Trophoblast cell (in vitro differentiated cells and primary cell): ENCODE measurements around the gene OXTR.

Experiments used
- DNase-seq, 2 donors: peaks; one replicate each; pipeline ENCODE4 v3.0.0-alpha.2; 2016
- H2AFZ ChIP-seq: 2 replicates; pipeline ENCODE4 v1.6.1; 2013; ENCODE audit warnings: low read length, moderate library complexity, mild to moderate bottlenecking; ENCODE audit not compliant: insufficient read depth, poor library complexity
- H2AK5ac ChIP-seq: 2 replicates; pipeline ENCODE4 v1.6.1; 2013; ENCODE audit warnings: mild to moderate bottlenecking, low read length
- H2BK120ac ChIP-seq: 2 replicates; pipeline ENCODE4 v1.6.1; 2013; ENCODE audit warnings: low read length, mild to moderate bottlenecking, moderate library complexity; ENCODE audit not compliant: insufficient read depth, poor library complexity
- H2BK12ac ChIP-seq: 2 replicates; pipeline ENCODE4 v1.6.1; 2013; ENCODE audit warnings: mild to moderate bottlenecking, low read length, moderate library complexity
- H2BK5ac ChIP-seq: 2 replicates; pipeline ENCODE4 v1.6.1; 2013; ENCODE audit warnings: low read length, low read depth, moderate library complexity, mild to moderate bottlenecking; ENCODE audit not compliant: poor library complexity
- H3K14ac ChIP-seq: 2 replicates; pipeline ENCODE4 v1.6.1; 2013; ENCODE audit warnings: mild to moderate bottlenecking, low read length
- H3K18ac ChIP-seq: 2 replicates; pipeline ENCODE4 v1.6.1; 2013; ENCODE audit warnings: mild to moderate bottlenecking, low read length
- H3K23ac ChIP-seq: 2 replicates; pipeline ENCODE4 v1.6.1; 2013; ENCODE audit warnings: low read length
- H3K27ac ChIP-seq: 2 replicates; pipeline ENCODE4 v1.5.1; 2013; ENCODE audit warnings: low read depth, mild to moderate bottlenecking, inconsistent platforms, low read length, moderate library complexity
- H3K27me3 ChIP-seq: 2 replicates; pipeline ENCODE4 v1.6.1; 2013; ENCODE audit warnings: inconsistent platforms, mild to moderate bottlenecking, low read length, moderate library complexity; ENCODE audit not compliant: insufficient read depth
- H3K36me3 ChIP-seq, 2 experiments: 1 replicate in 1 of 2; 2 replicates in 1 of 2; pipeline ENCODE4 v1.6.1; 2013; ENCODE audit warnings: low read length in 2 of 2, mild to moderate bottlenecking in 2 of 2, moderate library complexity in 1 of 2; ENCODE audit not compliant: insufficient read depth in 2 of 2, control insufficient read depth in 1 of 2
- H3K4ac ChIP-seq: 2 replicates; pipeline ENCODE4 v1.6.1; 2013; ENCODE audit warnings: low read depth, mild to moderate bottlenecking, low read length, moderate library complexity
- H3K4me1 ChIP-seq, 2 experiments: 1 replicate in 1 of 2; 2 replicates in 1 of 2; pipeline ENCODE4 v1.6.1; 2013; ENCODE audit warnings: low read length in 2 of 2, mild to moderate bottlenecking in 2 of 2, moderate library complexity in 1 of 2; ENCODE audit not compliant: insufficient read depth in 2 of 2, control insufficient read depth in 1 of 2
- H3K4me2 ChIP-seq: 2 replicates; pipeline ENCODE4 v1.6.1; 2013; ENCODE audit warnings: inconsistent platforms, mild to moderate bottlenecking, low read length, moderate library complexity
- H3K4me3 ChIP-seq: 2 replicates; pipeline ENCODE4 v1.5.1; 2013; ENCODE audit warnings: mild to moderate bottlenecking, low read depth, low read length, inconsistent platforms
- H3K79me1 ChIP-seq: one replicate; pipeline ENCODE4 v1.6.1; 2013; ENCODE audit warnings: low read length
- H3K79me2 ChIP-seq: 2 replicates; pipeline ENCODE4 v1.6.1; 2013; ENCODE audit warnings: low read length, mild to moderate bottlenecking; ENCODE audit not compliant: control insufficient read depth, insufficient read depth, poor library complexity
- H3K9ac ChIP-seq: 2 replicates; pipeline ENCODE4 v1.6.1; 2013; ENCODE audit warnings: mild to moderate bottlenecking, low read length
- H3K9me3 ChIP-seq: 2 replicates; pipeline ENCODE4 v1.6.1; 2013; ENCODE audit warnings: low read depth, mild to moderate bottlenecking, control low read depth, inconsistent platforms, low read length; ENCODE audit not compliant: insufficient read depth
- H4K12ac ChIP-seq: 2 replicates; pipeline ENCODE4 v1.6.1; 2013; ENCODE audit warnings: low read depth, mild to moderate bottlenecking, low read length, moderate library complexity
- H4K8ac ChIP-seq: 2 replicates; pipeline ENCODE4 v1.6.1; 2013; ENCODE audit warnings: low read depth, mild to moderate bottlenecking, low read length, moderate library complexity
- H4K91ac ChIP-seq: one replicate; pipeline ENCODE4 v1.6.1; 2013; ENCODE audit warnings: low read depth, mild to moderate bottlenecking, low read length, moderate library complexity
- WGBS: extraction: QIAGEN DNeasy Blood & Tissue Kit; methylation state at CpG from one replicate; pipeline ENCODE4 v1.1.7; 2013; ENCODE audit warnings: missing lambda C conversion rate; ENCODE audit not compliant: insufficient read length, insufficient coverage; ENCODE audit errors: extremely low coverage; 5-methylcytosine and 5-hydroxymethylcytosine counted together

OXTR gene

DNA sequence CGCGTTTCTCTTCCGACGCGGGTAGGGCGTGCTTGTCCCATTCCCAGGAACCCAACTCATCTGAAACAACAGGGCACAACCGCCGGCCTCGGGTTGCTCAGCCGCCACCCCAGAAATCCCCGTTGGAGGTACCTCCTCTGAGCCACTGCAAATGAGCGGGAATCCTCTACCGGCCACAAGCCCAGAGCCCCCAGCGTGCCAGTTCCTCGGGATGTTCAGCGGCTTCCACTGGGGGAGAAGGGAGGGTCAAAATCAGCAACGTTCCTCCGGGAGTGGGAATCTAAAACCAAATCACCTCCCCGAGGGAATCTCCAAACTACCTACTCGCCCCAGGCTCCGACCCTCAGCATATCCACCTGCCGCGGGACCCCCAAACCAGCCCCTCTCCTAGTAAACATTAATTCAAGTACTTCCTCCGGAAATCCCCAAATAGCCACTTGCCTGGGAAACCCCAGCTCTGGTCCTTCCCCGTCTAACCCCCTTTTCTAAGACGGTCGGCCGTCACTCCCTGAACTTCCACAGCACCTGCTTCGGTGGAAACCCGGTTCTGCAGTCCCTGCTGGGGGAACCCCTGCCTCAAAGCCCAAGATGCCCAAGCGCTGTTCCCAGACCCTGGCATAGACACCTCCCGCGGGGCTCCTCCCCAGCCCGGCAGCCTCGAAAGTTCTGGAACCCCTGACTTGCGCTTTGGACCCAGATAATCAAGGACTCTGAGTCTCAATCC is 887 bp downstream of the OXTR start:
- Histone ChIP-seq H3K9ac (no peak overlapping the region), H2BK12ac (no peak overlapping the region), H3K4ac (no peak overlapping the region), H2BK5ac (no peak overlapping the region), H3K4me3 (peak overlapping the region; percentile 60), H3K27me3 (peaks cover 22% of the 10 kb centered on the region), H4K12ac (no peak overlapping the region), H2BK120ac (no peak overlapping the region), H3K4me2 (peak overlapping the region; percentile 94), H3K27ac (no peak overlapping the region), H3K23ac (no peak overlapping the region), H2AK5ac (no peak overlapping the region), H4K91ac (no peak overlapping the region), H2AFZ (no peak overlapping the region), H3K14ac (no peak overlapping the region), H3K4me1 (peaks cover 12% of the 10 kb centered on the region in 2 experiments), H4K8ac (no peak overlapping the region), H3K18ac (no peak overlapping the region), H3K79me1 (no peaks in the 10 kb centered on the region), H3K36me3 (peaks cover 0 to 3% of the 10 kb centered on the region in 2 experiments), H3K79me2 (no peaks in the 10 kb centered on the region), H3K9me3 (peaks cover 5% of the 10 kb centered on the region)
- no peak for DNase-seq
- WGBS = no CpG with 5 or more reads among the region's 36 CpGs

DNA sequence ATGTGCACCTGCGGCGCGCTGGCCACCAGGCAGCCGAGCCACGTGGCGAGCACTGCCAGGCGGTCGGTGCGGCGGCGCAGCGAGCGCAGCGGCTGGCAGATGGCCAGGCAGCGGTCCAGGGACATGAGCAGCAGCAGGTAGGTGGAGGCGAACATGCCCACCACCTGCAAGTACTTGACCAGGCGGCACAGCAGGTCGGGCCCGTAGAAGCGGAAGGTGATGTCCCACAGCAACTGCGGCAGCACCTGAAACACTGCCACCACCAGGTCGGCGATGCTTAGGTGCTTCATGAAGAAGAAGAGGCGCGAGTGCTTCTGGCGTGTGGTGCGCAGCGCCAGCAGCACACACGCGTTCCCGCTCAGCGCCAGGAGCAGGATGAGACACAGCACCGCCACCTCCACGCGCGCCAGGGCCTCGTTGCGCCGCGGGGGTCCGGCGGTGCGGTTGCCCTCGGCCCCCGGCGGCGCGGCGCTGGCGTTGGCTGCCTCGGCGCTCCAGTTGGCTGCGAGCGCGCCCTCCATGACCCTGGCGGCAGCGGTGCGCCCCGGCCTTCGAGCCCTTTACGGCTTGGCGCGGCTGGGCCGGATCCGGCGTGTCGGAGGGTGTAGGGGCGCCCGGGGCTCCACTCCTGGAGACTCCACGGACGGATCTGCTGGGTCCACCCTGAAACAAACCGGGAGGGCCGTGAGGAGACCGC is 1.6 kb downstream of the OXTR start:
- H4K12ac ChIP-seq = no peak overlapping the region
- H2BK12ac ChIP-seq = no peak overlapping the region
- peak overlapping the region; percentile 94 for H3K4me2 ChIP-seq
- no peak overlapping the region for H3K18ac ChIP-seq
- peaks cover 5% of the 10 kb centered on the region for H3K9me3 ChIP-seq
- peaks cover 22% of the 10 kb centered on the region for H3K27me3 ChIP-seq
- H3K4ac ChIP-seq = no peak overlapping the region
- no peak overlapping the region for H2BK120ac ChIP-seq
- H3K9ac ChIP-seq = no peak overlapping the region
- WGBS = no CpG with 5 or more reads among the region's 74 CpGs
- no peak overlapping the region for H2AK5ac ChIP-seq
- H3K4me3 ChIP-seq = peak overlapping the region; percentile 60
- no peak overlapping the region for H3K23ac ChIP-seq
- no peak overlapping the region for H4K8ac ChIP-seq
- H3K79me2 ChIP-seq = no peaks in the 10 kb centered on the region
- DNase-seq = peak; percentile 53 to 64
- peak overlapping the region; percentile 13 for H2AFZ ChIP-seq
- no peak overlapping the region for H4K91ac ChIP-seq
- peaks cover 0 to 3% of the 10 kb centered on the region in 2 experiments for H3K36me3 ChIP-seq
- no peaks in the 10 kb centered on the region for H3K79me1 ChIP-seq
- H3K14ac ChIP-seq = no peak overlapping the region
- no peak overlapping the region for H2BK5ac ChIP-seq
- H3K27ac ChIP-seq = no peak overlapping the region
- H3K4me1 ChIP-seq = peaks cover 12% of the 10 kb centered on the region in 2 experiments

DNA sequence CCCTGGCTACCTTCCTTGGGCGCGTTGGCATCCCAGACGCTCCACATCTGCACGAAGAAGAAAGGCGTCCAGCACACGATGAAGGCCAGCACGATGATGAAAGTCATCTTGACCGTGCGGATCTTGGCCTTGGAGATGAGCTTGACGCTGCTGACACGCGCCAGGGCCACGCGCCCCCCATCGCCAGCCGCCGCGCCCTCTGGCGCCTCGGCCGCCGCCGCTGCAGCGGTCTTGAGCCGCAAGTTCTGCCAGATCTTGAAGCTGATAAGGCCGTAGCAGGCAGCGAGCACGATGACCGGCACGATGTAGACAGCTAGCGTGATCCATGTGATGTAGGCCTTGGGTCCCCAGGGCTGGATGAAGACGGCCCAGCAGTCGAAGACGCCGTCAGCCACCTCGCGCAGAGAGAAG is 2.2 kb downstream of the OXTR start:
- peaks cover 12% of the 10 kb centered on the region in 2 experiments for H3K4me1 ChIP-seq
- no peak overlapping the region for H4K12ac ChIP-seq
- H2BK5ac ChIP-seq = no peak overlapping the region
- peak; percentile 6 to 23 for DNase-seq
- H2AK5ac ChIP-seq = no peak overlapping the region
- H2AFZ ChIP-seq = no peak overlapping the region
- H4K91ac ChIP-seq = no peak overlapping the region
- H3K79me2 ChIP-seq = no peaks in the 10 kb centered on the region
- H3K4ac ChIP-seq = no peak overlapping the region
- H3K14ac ChIP-seq = no peak overlapping the region
- H3K9me3 ChIP-seq = peaks cover 5% of the 10 kb centered on the region
- peak overlapping the region; percentile 40 for H3K4me3 ChIP-seq
- no peak overlapping the region for H3K18ac ChIP-seq
- no peak overlapping the region for H2BK120ac ChIP-seq
- no peak overlapping the region for H2BK12ac ChIP-seq
- H3K9ac ChIP-seq = no peak overlapping the region
- H3K23ac ChIP-seq = no peak overlapping the region
- H3K27ac ChIP-seq = no peak overlapping the region
- H4K8ac ChIP-seq = no peak overlapping the region
- no peaks in the 10 kb centered on the region for H3K79me1 ChIP-seq
- peaks cover 22% of the 10 kb centered on the region for H3K27me3 ChIP-seq
- H3K4me2 ChIP-seq = peak overlapping the region; percentile 94
- H3K36me3 ChIP-seq = peaks cover 0 to 3% of the 10 kb centered on the region in 2 experiments
- no CpG with 5 or more reads among the region's 37 CpGs for WGBS

DNA sequence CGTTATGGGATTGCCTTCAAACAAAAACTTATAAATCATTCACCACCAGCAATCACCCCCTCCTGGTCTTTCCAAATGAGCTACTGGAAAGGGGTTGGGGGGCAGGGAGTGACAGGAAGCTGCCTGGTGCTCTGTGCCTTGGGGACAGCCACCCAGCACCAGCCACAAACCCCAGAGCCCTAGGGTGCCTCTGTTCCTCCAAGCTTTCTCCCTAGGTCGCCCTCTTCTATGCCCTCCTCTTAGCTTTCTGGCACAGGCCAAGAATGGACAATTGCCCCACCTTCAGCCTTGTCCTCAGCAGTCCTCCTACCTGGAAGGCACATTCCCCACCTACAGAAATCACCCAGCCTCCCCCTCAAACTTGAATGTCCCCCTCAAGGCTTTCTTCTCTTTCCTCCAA is 3.3 kb downstream of the OXTR start:
- peaks cover 12% of the 10 kb centered on the region in 2 experiments for H3K4me1 ChIP-seq
- H3K27ac ChIP-seq = no peak overlapping the region
- H2BK5ac ChIP-seq = no peak overlapping the region
- H3K23ac ChIP-seq = no peak overlapping the region
- no peak overlapping the region for H2AFZ ChIP-seq
- no peak overlapping the region for H4K91ac ChIP-seq
- no peaks in the 10 kb centered on the region for H3K79me2 ChIP-seq
- H3K4me2 ChIP-seq = no peak overlapping the region
- no peak overlapping the region for H3K4me3 ChIP-seq
- no CpG with 5 or more reads among the region's 2 CpGs for WGBS
- no peak overlapping the region for H2BK120ac ChIP-seq
- H3K18ac ChIP-seq = no peak overlapping the region
- no peak overlapping the region for H3K14ac ChIP-seq
- no peak for DNase-seq
- peaks cover 22% of the 10 kb centered on the region for H3K27me3 ChIP-seq
- no peak overlapping the region for H2BK12ac ChIP-seq
- no peak overlapping the region for H2AK5ac ChIP-seq
- H3K79me1 ChIP-seq = no peaks in the 10 kb centered on the region
- H4K12ac ChIP-seq = no peak overlapping the region
- peaks cover 2 to 3% of the 10 kb centered on the region in 2 experiments for H3K36me3 ChIP-seq
- peaks cover 5% of the 10 kb centered on the region for H3K9me3 ChIP-seq
- H4K8ac ChIP-seq = no peak overlapping the region
- no peak overlapping the region for H3K9ac ChIP-seq
- no peak overlapping the region for H3K4ac ChIP-seq
